ENCODE measurements around the gene ZBTB25. TPM values are rescaled to one million over a fixed set of nuclear protein-coding genes. Genes with fewer than 3 reads are reported as not detected.

The ZBTB25 gene
- total and polyA plus RNA-seq, 2 experiments from 2014 or later = 3.6 to 12.5 TPM

DNA sequence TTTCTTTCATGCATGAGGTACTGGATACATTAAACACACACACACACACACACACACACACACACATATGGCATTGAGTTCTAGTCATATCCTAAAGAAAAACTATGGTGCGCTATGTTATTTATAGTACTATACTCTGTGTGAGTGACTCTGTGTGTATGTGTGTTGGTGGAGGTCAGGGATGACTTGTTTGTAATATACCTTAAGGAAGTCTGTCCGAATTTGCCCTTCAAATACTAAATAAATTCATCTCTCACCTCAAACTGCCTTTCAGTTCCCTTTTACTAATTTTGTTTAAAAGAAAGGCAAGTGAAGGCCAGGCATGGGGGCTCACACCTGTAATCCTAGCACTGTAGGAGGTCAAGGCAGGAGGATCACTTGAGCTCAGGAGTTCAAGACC lies 40.4 kb downstream of the ZBTB25 start:
- in situ Hi-C loops (cut with MboI) = no loop called here
- Histone ChIP-seq H3K9me2 (ENCODE audit: insufficient read depth) (no peaks in the 10 kb centered on the region), H3K4me3 (no peak overlapping the region), H3K9ac (no peak overlapping the region), H3F3A (ENCODE audit: insufficient read depth) (peaks cover 20% of the 10 kb centered on the region; the same call in 1 of the 2 replicates), H3K27me3 (replicated peaks; ENCODE audit: insufficient read depth) (no peaks in the 10 kb centered on the region), H3K4me1 (ENCODE audit: insufficient read depth) (no peaks in the 10 kb centered on the region), H2AFZ (no peak overlapping the region), H3K9me3 (ENCODE audit: low read depth) (no peaks in the 10 kb centered on the region), H4K20me1 (ENCODE audit: insufficient read depth) (no peaks in the 10 kb centered on the region), H3K79me2 (ENCODE audit: insufficient read depth) (no peaks in the 10 kb centered on the region), H3K27ac (no peak overlapping the region), H3K4me2 (ENCODE audit: unreplicated experiment) (no peak overlapping the region), H3K36me3 (ENCODE audit: low read depth) (no peaks in the 10 kb centered on the region)
- no peak for TF ChIP-seq EZH2phosphoT487 (IDR thresholded peaks at IDR 0.05; ENCODE audit: insufficient read depth, low read depth)
- WGBS, 2 experiments (ENCODE audit: low coverage in 1 of 2, low lambda C conversion rate in 2 of 2, missing lambda C conversion rate in 2 of 2) = 98 to 99% methylated on average over 2 of the region's 2 CpGs
- no peak for DNase-seq

GRCh38 chr14:64461221-64461620 lies 42.4 kb downstream of the ZBTB25 start:
- no peaks in the 10 kb centered on the region for H3K27me3 ChIP-seq (replicated peaks; ENCODE audit: insufficient read depth)
- no peaks in the 10 kb centered on the region for H3K4me1 ChIP-seq (ENCODE audit: insufficient read depth)
- no peaks in the 10 kb centered on the region for H3K79me2 ChIP-seq (ENCODE audit: insufficient read depth)
- H3F3A ChIP-seq (ENCODE audit: insufficient read depth) = peaks cover 7% of the 10 kb centered on the region; the same call in 1 of the 2 replicates
- in situ Hi-C loops (cut with MboI) = no loop called here
- WGBS, 2 experiments (ENCODE audit: low coverage in 1 of 2, low lambda C conversion rate in 2 of 2, missing lambda C conversion rate in 2 of 2) = 98 to 100% methylated on average over 3 of the region's 3 CpGs
- no peak for DNase-seq
- TF ChIP-seq EZH2phosphoT487 (IDR thresholded peaks at IDR 0.05; ENCODE audit: insufficient read depth, low read depth) (no peak), EZH2 (IDR thresholded peaks at IDR 0.05; ENCODE audit: insufficient read depth, poor library complexity, severe bottlenecking) (no peak)
- H3K9ac ChIP-seq = no peak overlapping the region
- H3K9me3 ChIP-seq (ENCODE audit: low read depth) = no peaks in the 10 kb centered on the region
- no peaks in the 10 kb centered on the region for H3K9me2 ChIP-seq (ENCODE audit: insufficient read depth)
- no peak overlapping the region for H3K27ac ChIP-seq
- no peak overlapping the region for H3K4me2 ChIP-seq (ENCODE audit: unreplicated experiment)
- no peaks in the 10 kb centered on the region for H4K20me1 ChIP-seq (ENCODE audit: insufficient read depth)
- no peak overlapping the region for H3K4me3 ChIP-seq
- no peak overlapping the region for H2AFZ ChIP-seq
- no peaks in the 10 kb centered on the region for H3K36me3 ChIP-seq (ENCODE audit: low read depth)

DNA sequence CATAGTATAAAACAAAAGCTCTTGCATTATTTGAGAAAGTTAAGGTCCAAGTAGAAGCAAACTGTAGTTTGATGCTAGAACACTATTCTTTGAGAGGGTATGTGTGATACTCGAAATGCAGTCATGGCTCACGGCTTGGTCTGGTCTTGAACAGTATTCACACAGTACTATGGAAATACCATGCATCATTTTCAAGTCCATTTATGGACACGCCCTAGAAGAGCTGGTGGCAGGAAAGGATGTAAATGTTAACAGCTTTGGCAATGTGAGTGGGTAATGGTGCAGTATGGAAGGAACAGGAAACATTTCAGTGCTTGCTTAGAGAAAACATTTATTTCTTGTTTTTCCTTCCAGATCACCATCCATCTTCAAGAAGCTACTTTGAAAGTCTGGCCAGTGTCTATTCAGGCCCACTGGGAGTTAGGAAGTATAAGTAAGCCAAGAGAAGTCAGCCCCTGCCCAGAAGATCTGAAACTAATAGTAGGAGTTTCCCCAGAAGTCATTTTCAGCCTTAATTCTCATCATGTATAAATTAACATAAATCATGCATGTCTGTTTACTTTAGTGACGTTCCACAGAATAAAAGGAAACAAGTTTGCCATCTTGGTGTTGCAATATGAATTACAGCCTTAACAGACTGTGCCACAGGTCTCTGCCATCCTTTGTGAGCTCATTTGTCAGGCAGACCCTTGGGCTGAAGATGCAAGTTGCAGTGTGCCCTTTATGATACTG lies 44.1 kb downstream of the ZBTB25 start:
- in situ Hi-C loops (cut with MboI) = no loop called here
- no peak for DNase-seq
- Histone ChIP-seq H3K27ac (no peak overlapping the region), H3K9ac (no peak overlapping the region), H3K36me3 (ENCODE audit: low read depth) (no peaks in the 10 kb centered on the region), H3K9me2 (ENCODE audit: insufficient read depth) (no peaks in the 10 kb centered on the region), H3K9me3 (ENCODE audit: low read depth) (no peaks in the 10 kb centered on the region), H2AFZ (no peak overlapping the region), H3K4me1 (ENCODE audit: insufficient read depth) (no peaks in the 10 kb centered on the region), H3K4me2 (ENCODE audit: unreplicated experiment) (no peak overlapping the region), H3K79me2 (ENCODE audit: insufficient read depth) (no peaks in the 10 kb centered on the region), H4K20me1 (ENCODE audit: insufficient read depth) (no peaks in the 10 kb centered on the region), H3F3A (ENCODE audit: insufficient read depth) (0 out of 2 replicates have a peak, but pooled peaks cover 3% of the 10 kb centered on the region), H3K4me3 (no peak overlapping the region), H3K27me3 (replicated peaks; ENCODE audit: insufficient read depth) (no peaks in the 10 kb centered on the region)
- TF ChIP-seq EZH2phosphoT487 (IDR thresholded peaks at IDR 0.05; ENCODE audit: insufficient read depth, low read depth) (no peak), EZH2 (IDR thresholded peaks at IDR 0.05; ENCODE audit: insufficient read depth, poor library complexity, severe bottlenecking) (no peak)
- 83 to 88% methylated on average over 4 of the region's 4 CpGs for WGBS, 2 experiments (ENCODE audit: low coverage in 1 of 2, low lambda C conversion rate in 2 of 2, missing lambda C conversion rate in 2 of 2)

DNA sequence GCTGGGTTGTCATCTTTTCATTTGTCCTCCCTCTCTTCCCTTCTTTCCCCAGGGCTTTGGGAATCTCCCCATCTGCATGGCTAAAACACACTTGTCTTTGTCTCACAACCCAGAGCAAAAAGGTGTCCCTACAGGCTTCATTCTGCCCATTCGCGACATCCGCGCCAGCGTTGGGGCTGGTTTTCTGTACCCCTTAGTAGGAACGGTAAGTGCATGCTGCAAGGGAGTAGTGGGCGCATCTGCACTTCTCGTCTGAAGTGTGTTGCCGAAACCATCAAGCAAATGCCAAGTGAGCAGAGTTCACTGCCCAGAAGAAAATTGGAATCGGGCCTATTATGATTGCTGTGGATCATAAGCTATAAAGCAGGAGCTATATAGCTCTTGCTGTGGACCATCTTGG lies 49.0 kb downstream of the ZBTB25 start:
- H2AFZ ChIP-seq = no peak overlapping the region
- no peaks in the 10 kb centered on the region for H3K9me3 ChIP-seq (ENCODE audit: low read depth)
- no peaks in the 10 kb centered on the region for H4K20me1 ChIP-seq (ENCODE audit: insufficient read depth)
- no peaks in the 10 kb centered on the region; the same call in 1 of the 2 replicates for H3K36me3 ChIP-seq (ENCODE audit: low read depth)
- no peaks in the 10 kb centered on the region for H3F3A ChIP-seq (ENCODE audit: insufficient read depth)
- H3K4me1 ChIP-seq (ENCODE audit: insufficient read depth) = no peaks in the 10 kb centered on the region
- WGBS, 2 experiments (ENCODE audit: low coverage in 1 of 2, low lambda C conversion rate in 2 of 2, missing lambda C conversion rate in 2 of 2) = 91 to 94% methylated on average over 10 of the region's 10 CpGs
- H3K79me2 ChIP-seq (ENCODE audit: insufficient read depth) = no peaks in the 10 kb centered on the region
- no peak overlapping the region for H3K4me3 ChIP-seq
- TF ChIP-seq EZH2phosphoT487 (IDR thresholded peaks at IDR 0.05; ENCODE audit: insufficient read depth, low read depth) = no peak
- TF ChIP-seq EZH2 (IDR thresholded peaks at IDR 0.05; ENCODE audit: insufficient read depth, poor library complexity, severe bottlenecking) = no peak
- H3K9ac ChIP-seq = no peak overlapping the region
- no peak for DNase-seq
- no peak overlapping the region for H3K4me2 ChIP-seq (ENCODE audit: unreplicated experiment)
- no peaks in the 10 kb centered on the region for H3K27me3 ChIP-seq (replicated peaks; ENCODE audit: insufficient read depth)
- no peak overlapping the region for H3K27ac ChIP-seq
- no peaks in the 10 kb centered on the region for H3K9me2 ChIP-seq (ENCODE audit: insufficient read depth)
- in situ Hi-C loops (cut with MboI) = no loop called here
